Inflammatory macrophage treated with lipopolysaccharide for 4 hours (primary cell): Measurements from ENCODE around the gene ZACN.
A peak's percentile ranks its signal among the peaks of the same experiment; 100 is the strongest.

Source experiments
- DNase-seq: peaks from one replicate; pipeline ENCODE4 v3.0.0-alpha.2; 2020

Gene ZACN

GRCh38 chr17:76082326-76083251 is 3.6 kb downstream of the ZACN start:
- no peak for DNase-seq

- DNase-seq: no peak
These were observed 4.7 kb downstream of the ZACN start for GRCh38 chr17:76083536-76084182.

GRCh38 chr17:76085066-76085730 is 6.2 kb downstream of the ZACN start:
- no peak for DNase-seq

- no peak for DNase-seq
These were observed 6.9 kb downstream of the ZACN start for GRCh38 chr17:76085731-76086366.

GRCh38 chr17:76086384-76086783 is 7.4 kb downstream of the ZACN start:
- DNase-seq: no peak

GRCh38 chr17:76087531-76087930 is 8.5 kb downstream of the ZACN start:
- DNase-seq: no peak

- no peak for DNase-seq
These were observed 9.3 kb downstream of the ZACN start for GRCh38 chr17:76088041-76088867.

- DNase-seq: no peak
These were observed 10.0 kb downstream of the ZACN start for GRCh38 chr17:76088868-76089576.

GRCh38 chr17:76089680-76090516 is 10.9 kb downstream of the ZACN start:
- no peak for DNase-seq

- DNase-seq: no peak
These were observed 11.6 kb downstream of the ZACN start for GRCh38 chr17:76090517-76091129.

- DNase-seq: no peak
These were observed 12.7 kb downstream of the ZACN start for GRCh38 chr17:76091526-76092286.

GRCh38 chr17:76092526-76093413 is 13.8 kb downstream of the ZACN start:
- no peak for DNase-seq

GRCh38 chr17:76094046-76094445 is 15.1 kb downstream of the ZACN start:
- no peak for DNase-seq

GRCh38 chr17:76095943-76096342 is 17.0 kb downstream of the ZACN start:
- no peak for DNase-seq

- DNase-seq: no peak
These were observed 18.8 kb downstream of the ZACN start for GRCh38 chr17:76097716-76098295.

- no peak for DNase-seq
These were observed 23.9 kb downstream of the ZACN start for GRCh38 chr17:76102944-76103273.

GRCh38 chr17:76103274-76104139 is 24.5 kb downstream of the ZACN start, which contains the start of gene EXOC7:
Gene EXOC7, minus strand, starts transcription at chr17:76103787. Its CDS starts 95 bp downstream, at chr17:76103692.
- DNase-seq: peak; percentile 94
